ENCODE measurements around the gene NRSN2.
A peak's percentile ranks its signal among the peaks of the same experiment; 100 is the strongest.
"Not testable (repeated sequence)": the region's sequence is repeated elsewhere in the genome, so short reads cannot be mapped to it uniquely, and the experiment has no call there.

The NRSN2 gene

DNA sequence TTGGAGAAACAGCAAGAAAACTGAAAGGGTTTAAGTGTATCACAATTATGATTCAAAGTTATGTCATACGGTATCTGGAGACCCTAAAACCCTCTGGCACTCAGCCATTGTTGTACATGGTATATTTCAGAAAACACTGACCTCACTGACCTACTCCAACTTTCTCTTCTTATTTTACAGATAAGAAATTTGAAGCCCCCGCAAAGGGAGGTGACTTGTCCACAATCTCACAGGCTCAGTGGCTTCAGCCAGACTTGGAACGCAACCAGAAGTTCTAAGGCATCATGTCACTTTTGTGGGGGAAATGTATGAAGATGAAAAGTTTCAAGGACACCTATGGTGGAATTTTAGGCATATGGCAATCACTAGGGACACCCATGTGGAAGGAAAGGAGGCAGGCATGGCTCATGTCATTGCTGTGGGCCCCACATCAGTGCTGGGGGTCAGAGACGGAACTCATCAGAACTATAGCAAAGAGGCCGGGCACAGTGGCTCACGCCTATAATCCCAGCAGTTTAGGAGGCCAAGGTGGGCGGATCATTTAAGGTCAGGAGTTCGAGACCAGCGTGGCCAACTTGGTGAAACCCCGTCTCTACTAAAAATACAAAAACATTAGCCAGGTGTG is 28.5 kb downstream of the NRSN2 start:
- no peak for DNase-seq

DNA sequence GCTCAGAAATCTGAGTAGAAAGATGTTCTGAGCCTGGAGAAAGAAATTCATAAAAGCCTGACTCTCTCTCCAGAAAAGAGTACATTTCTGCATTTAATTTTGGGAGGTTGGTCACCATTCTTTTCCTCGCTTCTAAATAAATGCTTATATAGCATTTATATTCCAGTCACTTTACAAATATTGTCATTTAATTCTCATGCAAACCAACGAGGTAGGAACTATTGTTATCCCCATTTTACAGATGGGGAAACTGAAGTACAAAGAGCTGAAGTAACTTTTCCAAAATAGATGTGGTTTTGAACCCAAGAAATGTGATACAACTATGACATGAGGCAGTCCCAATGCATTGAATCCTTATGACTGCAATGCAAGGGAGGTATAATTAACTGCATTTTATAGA is 29.2 kb downstream of the NRSN2 start:
- no peak for DNase-seq

DNA sequence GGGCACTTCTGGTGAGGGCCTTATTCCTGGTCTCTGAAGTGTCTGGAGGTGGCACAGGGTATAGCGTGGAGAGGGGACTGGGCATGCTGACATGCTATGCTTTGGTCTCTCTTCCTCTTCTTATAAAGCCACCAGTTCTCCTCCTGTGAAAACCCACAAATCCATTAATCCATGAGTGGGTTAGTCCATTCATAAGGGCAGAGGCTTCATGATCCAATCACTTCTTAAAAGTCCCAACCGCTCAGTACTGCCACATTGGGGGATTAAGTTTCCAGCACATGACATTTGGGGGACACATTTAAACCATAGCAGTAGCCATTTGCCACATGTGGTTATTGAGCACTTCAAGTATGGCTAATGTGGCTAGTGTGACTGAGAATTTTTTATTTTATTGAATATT is 29.8 kb downstream of the NRSN2 start:
- DNase-seq = no peak

DNA sequence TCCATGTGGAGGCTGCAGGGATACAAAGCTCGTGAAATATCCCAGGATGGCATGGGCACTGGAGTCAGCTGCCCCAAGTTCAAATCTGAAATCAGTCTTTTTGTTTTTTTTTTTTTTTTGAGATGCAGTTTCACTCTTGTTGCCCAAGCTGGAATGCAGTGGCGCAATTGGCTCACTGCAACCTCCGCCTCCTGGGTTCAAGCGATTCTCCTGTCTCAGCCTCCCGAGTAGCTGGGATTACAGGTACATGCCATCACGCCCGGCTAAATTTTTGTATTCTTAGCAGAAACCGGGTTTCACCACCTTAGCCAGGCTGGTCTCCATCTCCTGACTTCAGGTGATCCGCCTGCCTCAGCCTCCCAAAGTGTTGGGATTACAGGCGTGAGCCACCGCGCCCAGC is 30.7 kb downstream of the NRSN2 start:
- DNase-seq = not testable (repeated sequence)

DNA sequence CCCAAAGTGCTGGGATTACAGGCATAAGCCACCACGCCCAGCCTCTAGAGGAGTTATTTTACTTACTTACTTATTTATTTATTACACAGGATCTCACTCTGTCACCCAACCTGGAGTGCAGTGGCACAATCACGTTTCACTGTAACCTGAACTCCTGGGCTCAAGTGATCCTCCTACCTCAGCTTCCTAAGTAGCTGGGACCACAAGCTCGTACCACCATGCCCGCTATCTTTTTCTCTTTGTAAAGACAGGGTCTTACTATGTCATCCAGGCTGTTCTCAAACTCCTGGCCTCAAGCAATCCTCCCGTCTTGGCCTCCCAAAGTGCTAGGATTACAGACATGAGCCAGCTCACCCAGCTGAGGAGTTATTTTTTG is 32.0 kb downstream of the NRSN2 start:
- DNase-seq = no peak

DNA sequence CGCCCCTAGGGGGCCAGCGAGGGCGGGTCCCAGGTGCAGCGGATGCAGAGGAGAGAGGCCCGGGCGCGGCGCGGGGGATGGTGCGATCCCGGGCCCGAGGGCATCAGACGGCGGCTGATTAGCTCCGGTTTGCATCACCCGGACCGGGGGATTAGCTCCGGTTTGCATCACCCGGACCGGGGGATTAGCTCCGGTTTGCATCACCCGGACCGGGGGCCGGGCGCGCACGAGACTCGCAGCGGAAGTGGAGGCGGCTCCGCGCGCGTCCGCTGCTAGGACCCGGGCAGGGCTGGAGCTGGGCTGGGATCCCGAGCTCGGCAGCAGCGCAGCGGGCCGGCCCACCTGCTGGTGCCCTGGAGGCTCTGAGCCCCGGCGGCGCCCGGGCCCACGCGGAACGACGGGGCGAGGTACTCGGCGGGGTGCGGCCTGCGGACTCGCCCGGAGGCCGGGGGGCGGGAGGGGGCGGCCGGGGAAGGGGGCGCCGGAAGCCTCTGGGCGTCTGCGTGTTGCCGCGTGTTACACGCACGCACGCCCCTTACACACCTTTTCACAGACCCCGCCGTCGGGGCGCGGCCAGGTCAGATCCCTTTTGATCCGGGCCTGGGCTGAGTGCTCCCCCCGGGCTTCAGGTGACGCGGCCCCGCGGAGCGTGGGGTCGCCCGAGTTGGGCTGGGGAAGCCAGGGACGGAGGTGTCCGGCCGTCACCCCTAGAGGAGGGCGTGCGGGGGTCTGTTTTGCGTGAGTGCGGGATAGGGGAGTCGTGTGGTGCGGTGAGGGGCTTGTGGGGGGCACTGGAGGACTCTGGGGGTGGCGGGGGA is 34.1 kb downstream of the NRSN2 start:
- DNase-seq = peak; percentile 66

DNA sequence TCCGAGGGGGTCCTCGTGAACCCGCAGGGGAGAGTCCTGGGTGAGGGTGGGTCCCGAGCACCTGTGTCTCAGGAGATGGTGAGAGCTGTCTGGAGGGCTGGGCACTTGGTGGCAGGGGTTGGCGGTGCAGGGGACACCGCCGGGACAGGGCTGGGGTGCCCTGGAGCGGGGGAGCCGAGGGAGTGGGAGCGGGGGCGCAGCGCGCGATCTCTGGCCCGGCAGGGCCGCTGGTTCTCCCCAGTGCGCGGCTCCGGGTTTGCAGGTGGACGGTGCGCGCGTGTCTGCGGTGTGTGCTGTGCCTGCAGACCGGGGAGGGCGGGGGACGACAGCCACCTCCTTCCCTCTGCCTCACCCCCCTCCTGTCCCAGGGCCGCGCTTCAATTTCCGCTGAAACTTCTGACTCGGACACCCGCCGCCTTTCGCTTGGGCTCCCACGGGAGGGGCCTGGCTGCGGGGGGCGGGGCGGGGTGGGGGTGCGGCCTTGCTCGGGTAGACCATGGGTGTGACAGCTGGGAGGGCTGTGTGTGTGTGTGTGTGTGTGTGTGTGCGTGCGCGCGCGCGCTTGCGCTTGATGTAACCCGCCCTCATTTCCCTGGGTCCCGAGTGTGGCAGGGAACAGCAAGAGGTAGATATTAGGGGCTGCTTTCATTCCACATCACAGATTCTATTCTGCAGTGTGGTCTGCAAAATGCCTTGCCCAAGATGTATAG is 34.8 kb downstream of the NRSN2 start:
- peak; percentile 77 for DNase-seq

DNA sequence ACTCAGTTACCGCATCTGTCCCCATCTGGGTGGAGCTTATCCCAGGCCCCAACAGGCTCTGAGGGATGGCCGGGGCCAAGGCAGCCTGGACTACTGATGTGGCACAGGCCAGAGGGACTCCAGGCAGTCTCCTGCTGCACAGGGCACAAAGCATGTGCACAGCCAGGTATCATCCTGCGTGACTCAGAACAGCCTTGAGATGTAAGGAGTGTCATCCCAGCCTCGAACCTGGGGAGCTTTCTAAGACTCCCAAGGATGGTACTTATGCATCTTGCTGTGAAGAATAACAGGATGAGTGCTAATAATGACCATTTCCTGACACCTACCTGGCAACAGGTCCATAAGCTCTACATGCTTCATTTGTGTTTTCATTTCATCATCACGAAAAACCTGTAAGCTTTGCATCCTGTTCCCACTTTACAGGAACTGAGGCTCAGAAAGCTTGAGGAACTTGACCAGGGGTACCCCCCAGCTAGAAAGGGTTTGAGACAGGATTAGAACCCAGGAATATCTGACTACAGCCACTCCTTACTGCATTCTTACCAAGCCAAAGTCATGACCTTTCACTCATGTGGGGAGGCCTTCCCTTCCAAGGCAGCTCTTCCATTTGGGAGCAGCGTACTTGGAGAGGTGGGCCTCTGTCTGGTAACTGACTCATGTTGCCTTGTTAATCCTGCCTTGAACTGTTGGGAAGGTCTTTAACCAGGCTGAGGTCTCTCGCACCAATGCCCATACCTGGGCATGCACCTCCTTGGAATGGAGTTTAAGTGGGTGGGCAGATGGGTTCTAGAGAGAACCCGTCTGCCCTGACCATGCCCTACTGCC is 35.6 kb downstream of the NRSN2 start:
- no peak for DNase-seq

DNA sequence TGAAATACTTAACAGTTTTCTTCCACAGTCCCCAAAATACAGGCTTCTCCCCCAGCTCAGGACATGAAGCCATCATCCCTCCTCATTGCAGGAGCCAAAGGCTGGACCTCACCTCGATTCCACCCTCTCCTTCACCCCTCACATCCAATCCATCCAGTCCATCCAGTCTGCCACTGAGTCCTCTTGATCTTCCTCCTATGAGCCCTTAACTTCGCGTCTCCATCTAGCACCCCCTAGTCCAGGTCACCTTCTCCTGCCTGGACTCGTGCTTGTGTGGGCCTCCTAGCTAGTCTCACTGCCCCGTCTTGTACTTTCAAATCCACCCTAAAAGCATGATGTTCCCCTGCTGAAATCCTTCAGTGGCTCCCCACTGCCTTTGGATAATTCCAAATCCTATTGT is 37.0 kb downstream of the NRSN2 start:
- no peak for DNase-seq

DNA sequence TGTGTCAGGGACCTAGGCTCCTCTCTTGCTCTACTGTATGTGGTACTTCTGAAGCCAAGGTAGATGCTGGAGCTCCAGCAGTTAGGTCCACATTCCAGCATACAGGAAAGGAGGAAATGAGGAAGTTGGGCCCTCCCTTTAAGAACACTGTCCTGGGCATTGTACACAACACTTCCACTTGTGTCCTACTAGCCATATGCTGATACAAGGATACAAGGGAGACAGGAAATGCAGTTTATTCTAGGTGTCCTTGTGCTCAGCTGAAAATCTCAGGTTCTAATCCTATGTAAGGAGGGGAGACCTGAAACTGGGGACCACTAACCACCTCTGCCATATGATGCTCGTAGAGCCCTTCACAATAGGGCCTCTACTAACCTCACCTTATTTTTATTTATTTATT is 37.8 kb downstream of the NRSN2 start:
- DNase-seq = no peak

DNA sequence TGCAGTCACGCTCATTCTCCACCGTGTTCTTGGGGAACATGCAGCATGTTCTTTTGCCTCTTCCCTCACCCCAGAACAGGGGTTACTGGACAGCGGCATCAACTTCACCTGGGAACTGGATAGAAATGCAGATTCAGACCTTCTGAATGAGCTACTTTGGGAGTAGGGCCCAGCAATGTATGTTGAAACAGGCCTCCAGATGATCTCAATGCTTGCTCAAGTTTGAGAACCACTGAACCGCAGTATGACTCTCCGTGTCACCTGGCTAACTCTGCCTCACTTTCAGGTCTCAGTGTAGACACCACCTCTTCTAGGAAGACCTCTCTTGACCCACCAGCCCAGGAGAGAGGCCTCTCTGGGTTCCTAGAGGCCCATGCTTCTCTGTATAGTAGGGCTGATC is 38.5 kb downstream of the NRSN2 start:
- DNase-seq = no peak

DNA sequence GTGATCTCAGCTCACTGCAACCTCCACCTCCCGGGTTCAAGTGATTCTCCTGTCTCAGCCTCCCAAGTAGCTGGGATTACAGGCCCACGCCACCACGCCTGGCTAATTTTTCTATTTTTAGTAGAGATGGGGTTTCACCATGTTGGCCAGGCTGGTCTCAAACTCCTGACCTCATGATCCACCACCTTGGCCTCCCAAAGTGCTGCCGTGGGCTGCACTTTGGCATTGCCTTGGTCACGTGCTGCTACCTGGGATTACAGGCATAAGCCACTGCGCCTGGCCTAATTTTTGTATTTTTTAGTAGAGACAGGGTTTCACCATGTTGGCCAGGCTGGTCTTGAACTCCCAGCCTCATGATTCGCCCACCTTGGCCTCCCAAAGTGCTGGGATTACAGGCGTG is 39.7 kb downstream of the NRSN2 start:
- not testable (repeated sequence) for DNase-seq

DNA sequence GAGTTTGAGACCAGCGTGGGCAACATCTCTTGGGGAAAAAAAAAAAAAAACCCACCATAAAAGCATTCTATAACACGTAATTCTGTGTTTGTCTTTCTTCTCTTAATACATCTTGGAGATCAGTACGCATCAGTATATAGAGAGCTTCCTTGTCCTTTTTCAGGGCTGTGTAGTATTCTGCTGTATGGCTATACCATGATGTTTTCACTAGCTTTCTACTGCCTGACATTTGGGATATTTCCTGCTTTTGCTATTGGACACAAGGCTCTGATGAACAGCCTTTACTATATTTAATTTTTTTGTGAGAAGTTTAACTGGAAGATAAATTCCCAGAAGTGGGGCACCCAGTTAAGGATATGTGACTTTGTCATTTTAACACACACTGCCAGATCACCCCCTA is 40.6 kb downstream of the NRSN2 start:
- DNase-seq = no peak

DNA sequence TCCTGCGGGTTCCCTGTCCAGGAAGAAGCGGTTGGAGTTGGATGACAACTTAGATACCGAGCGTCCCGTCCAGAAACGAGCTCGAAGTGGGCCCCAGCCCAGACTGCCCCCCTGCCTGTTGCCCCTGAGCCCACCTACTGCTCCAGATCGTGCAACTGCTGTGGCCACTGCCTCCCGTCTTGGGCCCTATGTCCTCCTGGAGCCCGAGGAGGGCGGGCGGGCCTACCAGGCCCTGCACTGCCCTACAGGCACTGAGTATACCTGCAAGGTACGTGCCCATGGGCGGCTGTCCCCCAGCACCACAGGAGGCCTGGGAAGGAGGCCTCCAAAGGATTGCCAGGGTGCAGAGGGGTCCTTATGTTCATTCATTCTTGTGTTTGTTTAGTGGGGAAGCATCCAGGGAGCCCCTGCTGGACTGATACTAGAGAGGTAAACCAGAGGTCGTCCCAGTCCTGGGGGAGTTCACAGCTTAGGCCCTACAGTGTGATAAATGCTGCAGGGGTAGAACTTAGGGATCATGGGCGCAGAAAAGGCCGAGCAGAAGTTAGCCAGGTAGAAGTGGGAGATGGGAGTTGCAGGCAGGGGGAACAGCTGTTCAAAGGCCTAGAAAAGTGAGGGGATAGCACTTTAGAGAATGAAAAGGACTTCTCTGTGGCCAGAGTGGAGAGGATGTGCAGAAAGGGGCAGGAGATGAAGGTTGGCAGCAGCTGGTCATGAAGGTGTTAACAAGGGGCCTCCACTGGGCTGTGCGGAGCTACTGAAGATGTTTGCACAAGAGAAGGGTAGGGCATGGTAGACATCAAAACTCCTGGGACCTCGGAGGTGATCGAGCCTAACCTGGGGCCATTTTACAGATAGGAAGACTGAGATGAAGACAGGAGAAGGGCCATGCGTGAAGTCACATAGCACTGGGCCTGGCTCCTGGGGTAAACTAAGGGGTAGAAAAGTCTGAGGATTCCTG is 41.4 kb downstream of the NRSN2 start:
- no peak for DNase-seq

DNA sequence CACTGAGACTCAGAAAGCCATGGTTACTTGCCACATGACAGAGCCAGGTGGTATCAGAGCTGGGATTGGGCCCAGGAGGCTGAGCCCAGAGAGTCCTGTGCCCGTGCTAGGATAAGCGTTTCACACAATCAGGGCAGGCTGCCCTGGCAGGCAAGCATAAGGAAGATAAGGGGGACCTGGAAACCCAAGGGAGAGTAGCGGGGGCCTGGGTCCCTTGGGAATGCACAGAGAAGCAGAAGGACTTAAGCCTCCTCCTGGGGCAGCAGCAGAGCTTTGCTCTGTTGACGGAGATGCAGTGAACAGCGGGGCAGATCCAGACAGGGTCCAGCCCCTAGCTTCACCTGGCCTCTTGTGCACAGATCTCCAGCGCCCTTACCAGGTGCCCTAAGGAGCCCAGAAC is 42.3 kb downstream of the NRSN2 start:
- DNase-seq = no peak

DNA sequence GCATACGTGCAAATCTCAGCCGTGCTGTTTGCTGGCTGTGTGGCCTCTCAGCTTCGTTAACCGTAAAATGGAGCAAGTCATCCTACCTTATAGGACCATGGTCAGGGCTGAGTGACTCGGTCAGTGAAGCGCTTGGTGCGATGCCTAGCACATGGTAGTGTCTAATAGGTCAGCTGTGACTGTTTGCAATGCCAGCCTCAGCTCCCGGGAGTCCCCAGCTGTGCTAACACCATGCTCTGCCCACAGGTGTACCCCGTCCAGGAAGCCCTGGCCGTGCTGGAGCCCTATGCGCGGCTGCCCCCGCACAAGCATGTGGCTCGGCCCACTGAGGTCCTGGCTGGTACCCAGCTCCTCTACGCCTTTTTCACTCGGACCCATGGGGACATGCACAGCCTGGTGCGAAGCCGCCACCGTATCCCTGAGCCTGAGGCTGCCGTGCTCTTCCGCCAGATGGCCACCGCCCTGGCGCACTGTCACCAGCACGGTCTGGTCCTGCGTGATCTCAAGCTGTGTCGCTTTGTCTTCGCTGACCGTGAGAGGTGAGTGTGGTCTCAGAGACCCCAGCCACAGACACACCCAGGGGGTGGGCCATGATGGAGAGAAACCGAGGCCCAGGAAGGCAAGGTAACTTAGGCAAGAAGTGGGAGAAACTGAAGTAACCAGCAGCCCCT is 44.3 kb downstream of the NRSN2 start:
- DNase-seq = no peak

DNA sequence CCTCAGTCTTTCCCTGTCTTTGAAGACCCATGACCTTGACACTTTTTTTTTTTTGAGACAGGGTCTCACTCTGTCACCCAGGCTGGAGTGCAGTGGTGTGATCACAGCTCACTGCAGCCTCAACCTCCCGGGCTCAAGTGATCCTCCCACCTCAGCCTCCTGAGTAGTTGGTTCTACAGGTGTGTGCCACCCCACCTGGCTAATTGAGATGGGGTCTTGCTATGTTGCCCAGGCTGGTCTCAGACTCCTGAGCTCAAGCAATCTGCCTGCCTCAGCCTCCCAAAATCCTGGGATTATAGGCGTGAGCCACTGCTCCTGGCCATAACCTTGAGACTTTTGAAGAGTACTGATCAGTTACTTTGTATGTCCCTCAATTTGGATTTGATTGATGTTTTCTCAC is 46.4 kb downstream of the NRSN2 start:
- not testable (repeated sequence) for DNase-seq

DNA sequence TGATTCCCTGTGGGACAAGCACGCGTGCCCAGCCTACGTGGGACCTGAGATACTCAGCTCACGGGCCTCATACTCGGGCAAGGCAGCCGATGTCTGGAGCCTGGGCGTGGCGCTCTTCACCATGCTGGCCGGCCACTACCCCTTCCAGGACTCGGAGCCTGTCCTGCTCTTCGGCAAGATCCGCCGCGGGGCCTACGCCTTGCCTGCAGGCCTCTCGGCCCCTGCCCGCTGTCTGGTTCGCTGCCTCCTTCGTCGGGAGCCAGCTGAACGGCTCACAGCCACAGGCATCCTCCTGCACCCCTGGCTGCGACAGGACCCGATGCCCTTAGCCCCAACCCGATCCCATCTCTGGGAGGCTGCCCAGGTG is 49.3 kb downstream of the NRSN2 start:
- DNase-seq = no peak

DNA sequence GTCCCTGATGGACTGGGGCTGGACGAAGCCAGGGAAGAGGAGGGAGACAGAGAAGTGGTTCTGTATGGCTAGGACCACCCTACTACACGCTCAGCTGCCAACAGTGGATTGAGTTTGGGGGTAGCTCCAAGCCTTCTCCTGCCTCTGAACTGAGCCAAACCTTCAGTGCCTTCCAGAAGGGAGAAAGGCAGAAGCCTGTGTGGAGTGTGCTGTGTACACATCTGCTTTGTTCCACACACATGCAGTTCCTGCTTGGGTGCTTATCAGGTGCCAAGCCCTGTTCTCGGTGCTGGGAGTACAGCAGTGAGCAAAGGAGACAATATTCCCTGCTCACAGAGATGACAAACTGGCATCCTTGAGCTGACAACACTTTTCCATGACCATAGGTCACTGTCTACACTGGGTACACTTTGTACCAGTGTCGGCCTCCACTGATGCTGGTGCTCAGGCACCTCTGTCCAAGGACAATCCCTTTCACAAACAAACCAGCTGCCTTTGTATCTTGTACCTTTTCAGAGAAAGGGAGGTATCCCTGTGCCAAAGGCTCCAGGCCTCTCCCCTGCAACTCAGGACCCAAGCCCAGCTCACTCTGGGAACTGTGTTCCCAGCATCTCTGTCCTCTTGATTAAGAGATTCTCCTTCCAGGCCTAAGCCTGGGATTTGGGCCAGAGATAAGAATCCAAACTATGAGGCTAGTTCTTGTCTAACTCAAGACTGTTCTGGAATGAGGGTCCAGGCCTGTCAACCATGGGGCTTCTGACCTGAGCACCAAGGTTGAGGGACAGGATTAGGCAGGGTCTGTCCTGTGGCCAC is 49.9 kb downstream of the NRSN2 start:
- DNase-seq = no peak

DNA sequence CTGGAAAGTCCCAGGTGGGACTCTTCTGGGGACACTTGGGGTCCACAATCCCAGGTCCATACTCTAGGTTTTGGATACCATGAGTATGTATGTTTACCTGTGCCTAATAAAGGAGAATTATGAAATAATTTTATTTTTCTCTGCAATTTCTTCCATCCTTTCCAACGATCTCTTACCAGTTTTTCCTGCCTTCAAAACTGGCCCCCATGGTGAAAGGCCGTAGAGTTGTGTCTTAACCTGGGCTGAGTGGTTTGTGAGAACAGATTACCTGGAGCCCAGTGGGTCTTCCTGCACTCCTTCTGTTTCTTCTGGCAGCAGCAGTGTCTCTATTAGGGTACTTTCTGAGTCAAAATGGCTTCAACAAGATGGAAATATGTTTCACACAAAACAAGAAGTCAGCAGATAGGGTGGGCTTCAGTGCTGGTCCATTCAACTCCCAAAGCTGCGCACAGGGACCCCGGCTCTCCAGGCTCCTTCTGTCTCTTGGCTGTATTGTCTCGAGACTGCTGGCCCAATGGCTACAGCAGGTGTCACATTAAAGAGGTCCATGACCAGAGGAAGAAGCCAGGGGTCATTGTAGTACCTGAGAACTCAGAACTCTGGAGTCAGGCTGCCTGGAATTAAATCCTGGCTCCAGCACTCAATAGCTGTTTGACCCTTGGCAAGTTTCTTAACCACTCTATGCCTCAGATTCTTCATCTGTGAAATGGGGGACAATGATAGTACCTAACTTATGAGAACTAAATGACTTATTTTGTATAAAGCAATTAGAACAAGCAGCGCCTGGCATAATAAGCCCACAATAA is 50.7 kb downstream of the NRSN2 start:
- DNase-seq = no peak

All from NCI-H2171 (cell line).